ENCODE measurements around the gene ARSB.

DNA sequence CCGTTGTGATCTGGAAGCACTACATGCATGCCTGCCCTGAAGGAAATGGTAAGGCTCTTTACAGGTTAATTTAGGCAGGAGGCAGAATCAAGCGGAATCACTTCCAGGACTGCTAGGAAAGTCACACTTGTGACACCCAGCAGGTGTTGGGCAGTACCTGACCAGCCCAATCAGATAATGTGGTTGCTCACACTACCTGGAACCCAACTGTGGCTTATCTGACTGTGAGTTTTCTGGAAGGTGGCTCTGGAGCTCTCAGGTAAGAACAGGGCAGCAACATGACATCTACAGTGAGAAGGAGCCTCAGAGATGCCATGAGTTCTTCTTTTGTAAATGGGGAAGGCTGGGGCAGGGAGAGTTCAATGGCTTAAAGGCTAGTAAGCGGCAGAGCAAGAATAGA, 146.4 kb downstream of the ARSB start:
- TF ChIP-seq, protein P1, sequence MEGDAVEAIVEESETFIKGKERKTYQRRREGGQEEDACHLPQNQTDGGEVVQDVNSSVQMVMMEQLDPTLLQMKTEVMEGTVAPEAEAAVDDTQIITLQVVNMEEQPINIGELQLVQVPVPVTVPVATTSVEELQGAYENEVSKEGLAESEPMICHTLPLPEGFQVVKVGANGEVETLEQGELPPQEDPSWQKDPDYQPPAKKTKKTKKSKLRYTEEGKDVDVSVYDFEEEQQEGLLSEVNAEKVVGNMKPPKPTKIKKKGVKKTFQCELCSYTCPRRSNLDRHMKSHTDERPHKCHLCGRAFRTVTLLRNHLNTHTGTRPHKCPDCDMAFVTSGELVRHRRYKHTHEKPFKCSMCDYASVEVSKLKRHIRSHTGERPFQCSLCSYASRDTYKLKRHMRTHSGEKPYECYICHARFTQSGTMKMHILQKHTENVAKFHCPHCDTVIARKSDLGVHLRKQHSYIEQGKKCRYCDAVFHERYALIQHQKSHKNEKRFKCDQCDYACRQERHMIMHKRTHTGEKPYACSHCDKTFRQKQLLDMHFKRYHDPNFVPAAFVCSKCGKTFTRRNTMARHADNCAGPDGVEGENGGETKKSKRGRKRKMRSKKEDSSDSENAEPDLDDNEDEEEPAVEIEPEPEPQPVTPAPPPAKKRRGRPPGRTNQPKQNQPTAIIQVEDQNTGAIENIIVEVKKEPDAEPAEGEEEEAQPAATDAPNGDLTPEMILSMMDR (IDR thresholded peaks at IDR 0.05) = no peak
- TF ChIP-seq POLR2A (IDR thresholded peaks at IDR 0.05; ENCODE audit: low read length) = no peak

Measured in A549 (cell line).